IMR-90 (cell line): ENCODE measurements around the gene SERPINB8. TPM values are rescaled to one million over a fixed set of nuclear protein-coding genes. Genes with fewer than 3 reads are reported as not detected.
A peak's percentile ranks its signal among the peaks of the same experiment; 100 is the strongest.

Experiments
- ATAC-seq: fragments of 200-7000 bp; cut with Tn5 transposase; 2 replicates; pipeline ENCODE4 v1.9.1; 2020; ENCODE audit warnings: low read depth, mild to moderate bottlenecking, moderate library complexity
- Bru-seq: library from RNA; stranded (reverse); fragments of 400-500 nt; gene quantifications from one replicate; lab custom pipeline; 2021; lab: Mats Ljungman, UMichigan
- BruChase-seq, 2 experiments: library from RNA; stranded (reverse); fragments of 400-500 nt; gene quantifications; one replicate each; lab custom pipeline; 2021; lab: Mats Ljungman, UMichigan
- BruUV-seq: library from RNA; stranded (reverse); fragments of 400-500 nt; replicated peaks from 2 replicates; lab custom pipeline; 2021; lab: Mats Ljungman, UMichigan
- CTCF ChIA-PET: fragments of 300-600 bp; formaldehyde crosslinking; extraction: SDS; loops from one replicate; lab custom pipeline; 2021; ENCODE audit warnings: antibody characterized with exemption; lab: Yijun Ruan, JAX
- POLR2A ChIA-PET: fragments of 300-600 bp; sonication (Branson Sonifier 250); formaldehyde crosslinking; loops from one replicate; lab custom pipeline; 2022; ENCODE audit warnings: antibody characterized with exemption; ENCODE audit not compliant: unreplicated experiment; lab: Charles Lee
- DNase-seq: peaks from one replicate; pipeline ENCODE4 v3.0.0; 2013
- H2AFZ ChIP-seq: replicated peaks from 2 replicates; pipeline ENCODE3; 2013; ENCODE audit warnings: low read length, mild to moderate bottlenecking; ENCODE audit not compliant: poor library complexity
- H2AK5ac ChIP-seq: 2 replicates; pipeline ENCODE4 v1.6.1; 2013; ENCODE audit warnings: low read depth, low read length, inconsistent platforms
- H2AK9ac ChIP-seq: replicated peaks from 2 replicates; pipeline ENCODE3; 2013; ENCODE audit warnings: mild to moderate bottlenecking, low read depth, low read length, moderate library complexity; ENCODE audit not compliant: poor library complexity
- H2BK120ac ChIP-seq: 2 replicates; pipeline ENCODE4 v1.6.1; 2013; ENCODE audit warnings: low read depth, low read length, inconsistent platforms
- H2BK15ac ChIP-seq: 3 replicates; pipeline ENCODE4 v1.6.1; 2013; ENCODE audit warnings: low read depth, low read length, inconsistent platforms
- H2BK20ac ChIP-seq: 2 replicates; pipeline ENCODE4 v1.6.1; 2013; ENCODE audit warnings: low read depth, mild to moderate bottlenecking, inconsistent platforms, low read length, moderate library complexity
- H2BK5ac ChIP-seq: 2 replicates; pipeline ENCODE4 v1.6.1; 2013; ENCODE audit warnings: mild to moderate bottlenecking, low read depth, low read length, inconsistent platforms; ENCODE audit not compliant: poor library complexity, severe bottlenecking
- H3K14ac ChIP-seq: replicated peaks from 2 replicates; pipeline ENCODE4 v1.6.1; 2013; ENCODE audit warnings: low read depth, low read length, inconsistent platforms
- H3K18ac ChIP-seq: 2 replicates; pipeline ENCODE4 v1.6.1; 2013; ENCODE audit warnings: low read depth, low read length, control low read depth
- H3K23ac ChIP-seq: 2 replicates; pipeline ENCODE4 v1.6.1; 2013; ENCODE audit warnings: low read depth, low read length, inconsistent platforms
- H3K27ac ChIP-seq: 2 replicates; pipeline ENCODE4 v1.5.1; 2013; ENCODE audit warnings: mild to moderate bottlenecking, control low read depth, low read length; ENCODE audit not compliant: insufficient read depth
- H3K27me3 ChIP-seq: 2 replicates; pipeline ENCODE4 v1.6.1; 2013; ENCODE audit warnings: low read length; ENCODE audit not compliant: control insufficient read depth, insufficient read depth
- H3K36me3 ChIP-seq: 2 replicates; pipeline ENCODE4 v1.6.1; 2013; ENCODE audit warnings: low read length, mixed read lengths; ENCODE audit not compliant: control insufficient read depth, insufficient read depth
- H3K4ac ChIP-seq: 2 replicates; pipeline ENCODE4 v1.6.1; 2013; ENCODE audit warnings: low read depth, low read length, inconsistent platforms
- H3K4me1 ChIP-seq: 2 replicates; pipeline ENCODE4 v1.6.1; 2013; ENCODE audit warnings: low read length, mixed read lengths; ENCODE audit not compliant: control insufficient read depth, insufficient read depth
- H3K4me2 ChIP-seq: 2 replicates; pipeline ENCODE4 v1.6.1; 2013; ENCODE audit warnings: low read depth, mild to moderate bottlenecking, control low read depth, low read length, moderate library complexity
- H3K4me3 ChIP-seq: 2 replicates; pipeline ENCODE4 v1.5.1; 2013; ENCODE audit warnings: low read depth, mild to moderate bottlenecking, control low read depth, low read length, moderate library complexity; ENCODE audit not compliant: insufficient read depth
- H3K56ac ChIP-seq: 2 replicates; pipeline ENCODE4 v1.6.1; 2013; ENCODE audit warnings: low read length, inconsistent platforms; ENCODE audit not compliant: insufficient read depth; ENCODE audit errors: extremely low read depth
- H3K79me1 ChIP-seq, 2 experiments: 2 replicates each; pipeline ENCODE4 v1.6.1; 2013; ENCODE audit warnings: low read length in 2 of 2, inconsistent platforms in 1 of 2, low read depth in 1 of 2
- H3K9ac ChIP-seq: 2 replicates; pipeline ENCODE4 v1.6.1; 2013; ENCODE audit warnings: low read depth, low read length, control low read depth
- H3K9me1 ChIP-seq: 2 replicates; pipeline ENCODE4 v1.6.1; 2013; ENCODE audit warnings: low read length, inconsistent platforms; ENCODE audit not compliant: insufficient read depth
- H3K9me3 ChIP-seq: 2 replicates; pipeline ENCODE4 v1.6.1; 2013; ENCODE audit warnings: low read length; ENCODE audit not compliant: control insufficient read depth, insufficient read depth
- H4K20me1 ChIP-seq: 2 replicates; pipeline ENCODE4 v1.6.1; 2013; ENCODE audit warnings: low read length, inconsistent platforms; ENCODE audit not compliant: insufficient read depth
- H4K5ac ChIP-seq: 2 replicates; pipeline ENCODE4 v1.6.1; 2013; ENCODE audit warnings: mild to moderate bottlenecking, low read depth, low read length, control low read depth
- H4K8ac ChIP-seq, 2 experiments: 2 replicates each; pipeline ENCODE4 v1.6.1; 2013; ENCODE audit warnings: low read depth in 2 of 2, low read length in 2 of 2, control low read depth in 1 of 2, inconsistent platforms in 1 of 2
- H4K91ac ChIP-seq: 2 replicates; pipeline ENCODE4 v1.6.1; 2013; ENCODE audit warnings: low read depth, low read length, inconsistent platforms; ENCODE audit not compliant: insufficient read depth
- CEBPB ChIP-seq: IDR thresholded peaks from 2 replicates; pipeline ENCODE4 v1.6.1; 2012; ENCODE audit warnings: low read depth, low read length, improper control_type of control experiment
- CHD1 ChIP-seq: IDR thresholded peaks from 2 replicates; pipeline ENCODE4 v1.6.1; 2012; ENCODE audit warnings: low read depth, low read length, improper control_type of control experiment
- FOS ChIP-seq: fragments of 150-350 bp; IDR thresholded peaks from 2 replicates; pipeline ENCODE4 v1.6.1; 2016; ENCODE audit warnings: low read depth, low read length
- MAZ ChIP-seq: IDR thresholded peaks from 2 replicates; pipeline ENCODE4 v1.6.1; 2012; ENCODE audit warnings: low read depth, mild to moderate bottlenecking, low read length, improper control_type of control experiment, moderate library complexity, borderline replicate concordance
- NFE2L2 ChIP-seq: fragments of 150-350 bp; IDR thresholded peaks from 2 replicates; pipeline ENCODE4 v1.6.1; 2016; ENCODE audit warnings: low read depth, mild to moderate bottlenecking, low read length
- POLR2A ChIP-seq: IDR thresholded peaks from 2 replicates; pipeline ENCODE4 v1.6.1; 2012; ENCODE audit warnings: mild to moderate bottlenecking, low read depth, low read length
- RAD21 ChIP-seq: IDR thresholded peaks from 2 replicates; pipeline ENCODE4 v1.6.1; 2012; ENCODE audit warnings: low read length, improper control_type of control experiment
- RCOR1 ChIP-seq: IDR thresholded peaks from 2 replicates; pipeline ENCODE4 v1.6.1; 2012; ENCODE audit warnings: mild to moderate bottlenecking, low read length, improper control_type of control experiment; ENCODE audit not compliant: insufficient replicate concordance
- RFX5 ChIP-seq: IDR thresholded peaks from 2 replicates; pipeline ENCODE4 v1.8.0; 2012; ENCODE audit warnings: low read depth, mild to moderate bottlenecking, low read length, moderate library complexity
- SMC3 ChIP-seq: fragments of 150-350 bp; IDR thresholded peaks from 2 replicates; pipeline ENCODE4 v1.6.1; 2016; ENCODE audit warnings: low read depth, mild to moderate bottlenecking, antibody characterized with exemption, low read length, moderate library complexity
- USF2 ChIP-seq: fragments of 150-350 bp; IDR thresholded peaks from 2 replicates; pipeline ENCODE4 v1.6.1; 2017; ENCODE audit warnings: mild to moderate bottlenecking, antibody characterized with exemption, low read length, low read depth
- WGBS, 2 experiments: methylation state at CpG; one replicate each; pipeline versions ENCODE4 v1.1.5 to v1.1.7; 2013; ENCODE audit warnings: missing lambda C conversion rate in 2 of 2; ENCODE audit not compliant: insufficient read length in 1 of 2; ENCODE audit errors: extremely low coverage in 2 of 2; 5-methylcytosine and 5-hydroxymethylcytosine counted together
- dilution Hi-C: fragments of 300-500 bp; cut with HindIII; formaldehyde crosslinking; loops from one replicate; pipeline ENCODE4 v1.14.3; 2018; ENCODE audit warnings: low sequenced_read_pairs; ENCODE audit not compliant: unreplicated experiment
- in situ Hi-C: fragments of 300-500 bp; cut with MboI; formaldehyde crosslinking; loops from 3 replicates; pipeline ENCODE4 v1.14.3; 2019; ENCODE audit warnings: low sequenced_read_pairs, inconsistent platforms, mixed read lengths
- intact Hi-C: fragments of 100-400 bp; cut with micrococcal nuclease; formaldehyde crosslinking; loops from 2 replicates; pipeline ENCODE4 v1.10.0; 2022
- long read RNA-seq: library from polyadenylated mRNA; unstranded; transcript quantifications from one replicate; pipeline ENCODE4 v2.0.0, GENCODE V29; 2021; ENCODE audit not compliant: unreplicated experiment
- polyA plus RNA-seq, 3 experiments: library from polyadenylated mRNA; depleted of rRNA; stranded (reverse); fragments of >200 nt; gene quantifications; 2 replicates each; pipeline ENCODE4 v1.2.3, GENCODE V29; 2012; ENCODE audit warnings: low replicate concordance in 1 of 3
- total RNA-seq: library from RNA; depleted of rRNA; stranded (reverse); fragments of >200 nt; gene quantifications from 2 replicates; pipeline ENCODE4 v1.2.3, GENCODE V29; 2012; rRNA removed

SERPINB8 gene
- total RNA-seq (14.3 and 18.3 TPM in 2 replicates), polyA plus RNA-seq (2012; rRNA removed) (14.8 and 16.7 TPM in 2 replicates), Bru-seq, nascent RNA (percentile 66 among the genes with signal in this experiment), BruChase-seq, experiment 1, labeled RNA remaining after a 6-hour chase (percentile 51 among the genes with signal in this experiment), BruChase-seq, experiment 2, labeled RNA remaining after a 2-hour chase (percentile 54 among the genes with signal in this experiment)
- polyA plus RNA-seq (2012; cell fraction: cytosol; rRNA removed) = 4.4 and 6.2 TPM in 2 replicates
- 4.9 and 21.9 TPM in 2 replicates for polyA plus RNA-seq (2012; cell fraction: nucleus; rRNA removed; ENCODE audit: low replicate concordance)
- long read RNA-seq, transcript SERPINB8-203 (7 exons, 3,477 nt) = major isoform, 5 of 11 reads
- long read RNA-seq, partial matches to known transcripts = 3 of 11 reads
- long read RNA-seq, other reads (novel, unspliced or antisense) = 0 of 11 reads

GRCh38 chr18:63969942-63970808 lies at the start of gene SERPINB8:
SERPINB8 (plus strand) TSS chr18:63970081; CDS start chr18:63978309, 8,228 bp downstream.
- POLR2A ChIA-PET = interaction anchor here (0.5 to 0.7 kb wide), 2 partner anchors 19 to 526 kb away, joined by 3 to 4 read pairs; no protein-coding TSS in a partner anchor
- ATAC-seq = peak; percentile 95
- BruUV-seq = no TSS peak

More at GRCh38 chr18:63969942-63970808, at the start of gene SERPINB8:
- peak within 1 kb of the TSS; percentile 81 for H3K9ac ChIP-seq
- dilution Hi-C loops = no loop called here
- peak within 1 kb of the TSS; percentile 89 for H3K14ac ChIP-seq
- H3K27ac ChIP-seq = peak within 1 kb of the TSS; percentile 86
- H4K20me1 ChIP-seq = no peaks in the 10 kb centered on the region
- peak within 1 kb of the TSS; percentile 88 for H3K18ac ChIP-seq
- H3K4me2 ChIP-seq = peak within 1 kb of the TSS; percentile 90
- peak within 1 kb of the TSS; percentile 67 for H2BK120ac ChIP-seq
- H2BK5ac ChIP-seq = peak within 1 kb of the TSS; percentile 90
- peaks cover 13 to 25% of the 10 kb centered on the region in 2 experiments; a peak in 3 of 4 replicates for H3K79me1 ChIP-seq
- no peak for TF ChIP-seq SMC3
- TF ChIP-seq RAD21 = no peak
- peak; percentile 90 for TF ChIP-seq FOS
- TF ChIP-seq RCOR1 = peak; percentile 11
- TF ChIP-seq MAZ = peak; percentile 82; the same call in 1 of the 2 replicates
- no peak for TF ChIP-seq RFX5
- peak; percentile 28; the same call in 1 of the 2 replicates for TF ChIP-seq NFE2L2
- peak; percentile 100 for TF ChIP-seq CEBPB
- TF ChIP-seq POLR2A = peak; percentile 89
- no peak for TF ChIP-seq CHD1
- TF ChIP-seq USF2 = 0 out of 2 replicates have a peak, but pooled peaks have one; percentile 4
- H2BK15ac ChIP-seq = peak within 1 kb of the TSS; percentile 76; the same call in 2 of the 3 replicates
- peak within 1 kb of the TSS; percentile 81; the same call in 1 of the 2 replicates for H3K23ac ChIP-seq
- H3K36me3 ChIP-seq = no peaks in the 10 kb centered on the region
- H4K91ac ChIP-seq = peak within 1 kb of the TSS; percentile 92
- peak within 1 kb of the TSS; percentile 77 to 96 for H4K8ac ChIP-seq
- peaks cover 8% of the 10 kb centered on the region for H3K9me1 ChIP-seq
- no peaks in the 10 kb centered on the region for H3K27me3 ChIP-seq
- 0% methylated on average over 35 of the region's 62 CpGs; no CpG with 5 or more reads in 1 of the 2 experiments for WGBS, 2 experiments
- DNase-seq = peak; percentile 94
- H3K56ac ChIP-seq = peak within 1 kb of the TSS; percentile 91
- H3K4ac ChIP-seq = peak within 1 kb of the TSS; percentile 97
- CTCF ChIA-PET = interaction anchor here (0.7 kb wide), 1 partner anchor 9 kb away, joined by 3 read pairs; no protein-coding TSS in a partner anchor
- H3K4me1 ChIP-seq = peaks cover 11% of the 10 kb centered on the region
- H2AK9ac ChIP-seq = peak within 1 kb of the TSS; percentile 93
- H3K4me3 ChIP-seq = peak within 1 kb of the TSS; percentile 61
- H2AFZ ChIP-seq = peak within 1 kb of the TSS; percentile 92
- intact Hi-C loops = no loop called here
- H2AK5ac ChIP-seq = peak within 1 kb of the TSS; percentile 82
- H2BK20ac ChIP-seq = peak within 1 kb of the TSS; percentile 83
- no peaks in the 10 kb centered on the region for H3K9me3 ChIP-seq
- peak within 1 kb of the TSS; percentile 92 for H4K5ac ChIP-seq
- in situ Hi-C loops = no loop called here
